A549 (cell line): ENCODE measurements around the gene C12orf42.

Experiments
- CEBPB ChIP-seq, 2 experiments: fragments of >200 bp in 1 of 2; sonication (Bioruptor Twin) in 1 of 2; formaldehyde crosslinking in 1 of 2; IDR thresholded peaks; 2 replicates each; pipeline ENCODE4 v1.6.1; 2012 to 2016
- CHD2 ChIP-seq: fragments of 150-350 bp; IDR thresholded peaks from 2 replicates; pipeline ENCODE4 v1.6.1; 2014; ENCODE audit warnings: low read length; ENCODE audit not compliant: partially characterized antibody
- CTCF ChIP-seq: fragments of >200 bp; sonication (Bioruptor Twin); formaldehyde crosslinking; IDR thresholded peaks from 3 replicates; pipeline ENCODE4 v1.5.1; 2016
- EHMT2 ChIP-seq: fragments of 200-600 bp; sonication (generic); IDR thresholded peaks from 2 replicates; pipeline ENCODE4 v1.6.1; 2016; ENCODE audit warnings: antibody characterized with exemption, low read depth, mild to moderate bottlenecking, moderate library complexity
- EP300 ChIP-seq, 2 experiments: fragments of >200 bp; sonication (Bioruptor Twin); formaldehyde crosslinking; IDR thresholded peaks; 2 replicates in 1 of 2; 3 replicates in 1 of 2; pipeline ENCODE4 v1.6.1; 2016 to 2017
- ESRRA ChIP-seq: fragments of 150-350 bp; IDR thresholded peaks from 2 replicates; pipeline ENCODE4 v1.6.1; 2014; ENCODE audit warnings: mild to moderate bottlenecking, low read length, borderline replicate concordance
- MAX ChIP-seq: IDR thresholded peaks from 2 replicates; pipeline ENCODE4 v1.6.1; 2012
- MYC ChIP-seq: IDR thresholded peaks from 2 replicates; pipeline ENCODE4 v1.6.1; 2012; ENCODE audit warnings: mild to moderate bottlenecking, inconsistent platforms, low read length, improper control_type of control experiment, borderline replicate concordance
- NFE2L2 ChIP-seq: fragments of 150-350 bp; conservative IDR thresholded peaks from 2 replicates; pipeline ENCODE4 v1.6.1; 2014; ENCODE audit warnings: low read length
- PBX3 ChIP-seq: IDR thresholded peaks from 2 replicates; pipeline ENCODE4 v1.6.1; 2012
- POLR2A ChIP-seq: IDR thresholded peaks from 2 replicates; pipeline ENCODE4 v1.6.1; 2012; ENCODE audit warnings: mild to moderate bottlenecking, low read length
- RNF2 ChIP-seq: fragments of 200-600 bp; sonication (generic); IDR thresholded peaks from 2 replicates; pipeline ENCODE4 v1.6.1; 2016; ENCODE audit warnings: low read depth, mild to moderate bottlenecking, antibody characterized with exemption, moderate library complexity, borderline replicate concordance
- SMC3 ChIP-seq: fragments of >200 bp; sonication (Bioruptor Twin); formaldehyde crosslinking; IDR thresholded peaks from 3 replicates; pipeline ENCODE4 v1.6.1; 2018; ENCODE audit warnings: inconsistent platforms
- ZFP36 ChIP-seq: fragments of 450-650 bp; IDR thresholded peaks from 2 replicates; pipeline ENCODE4 v1.6.1; 2014; ENCODE audit warnings: borderline replicate concordance; ENCODE audit not compliant: partially characterized antibody

- TF ChIP-seq ZFP36 (no peak), CTCF (no peak), ESRRA (no peak), SMC3 (no peak), MAX (no peak), RNF2 (no peak), MYC (no peak), NFE2L2 (no peak), PBX3 (no peak), CHD2 (no peak), EHMT2 (no peak), CEBPB (IDR thresholded peaks at IDR 0.05) (no peak), EP300 (IDR thresholded peaks at IDR 0.05) (no peak), POLR2A (no peak)
Measured at GRCh38 chr12:103542078-103542477, 46.3 kb upstream of the C12orf42 start.
